ENCODE results near the gene SAMD3.
A peak's percentile ranks its signal among the peaks of the same experiment; 100 is the strongest.
"Not testable (repeated sequence)": the region's sequence is repeated elsewhere in the genome, so short reads cannot be mapped to it uniquely, and the experiment has no call there.

Gene SAMD3

GRCh38 chr6:130233330-130233729 lies 10.6 kb upstream of the SAMD3 start:
- peak; percentile 44 for DNase-seq (ENCODE audit: low read depth, low spot score)
- TF ChIP-seq CTCF (IDR thresholded peaks at IDR 0.05; ENCODE audit: low read depth, low read length): no peak
- in situ Hi-C loops (cut with HindIII; ENCODE audit: low sequenced_read_pairs): no loop called here
- no peak overlapping the region for H3K4me3 ChIP-seq (ENCODE audit: low read depth, low read length)

- DNase-seq (ENCODE audit: low read depth, low spot score); in situ Hi-C loops (cut with HindIII; ENCODE audit: low sequenced_read_pairs): not testable (repeated sequence)
These were observed 7.8 kb upstream of the SAMD3 start for GRCh38 chr6:130230531-130230930.

GRCh38 chr6:130229645-130230044 lies 6.9 kb upstream of the SAMD3 start:
- in situ Hi-C loops (cut with HindIII; ENCODE audit: low sequenced_read_pairs): no loop called here
- H3K4me3 ChIP-seq (ENCODE audit: low read depth, low read length): no peak overlapping the region
- TF ChIP-seq CTCF (IDR thresholded peaks at IDR 0.05; ENCODE audit: low read depth, low read length): no peak
- no peak for DNase-seq (ENCODE audit: low read depth, low spot score)

More at GRCh38 chr6:130230531-130230930, 7.8 kb upstream of the SAMD3 start:
- H3K4me3 ChIP-seq (ENCODE audit: low read depth, low read length): not testable (repeated sequence)

GRCh38 chr6:130223508-130223907 lies 757 bp upstream of the SAMD3 start:
- in situ Hi-C loops (cut with HindIII; ENCODE audit: low sequenced_read_pairs): no loop called here
- H3K4me3 ChIP-seq (ENCODE audit: low read depth, low read length): no peak overlapping the region
- no peak for DNase-seq (ENCODE audit: low read depth, low spot score)
- TF ChIP-seq CTCF (IDR thresholded peaks at IDR 0.05; ENCODE audit: low read depth, low read length): no peak

GRCh38 chr6:130218134-130218533 lies 4.6 kb downstream of the SAMD3 start:
- no peak overlapping the region for H3K4me3 ChIP-seq (ENCODE audit: low read depth, low read length)
- in situ Hi-C loops (cut with HindIII; ENCODE audit: low sequenced_read_pairs): no loop called here
- DNase-seq (ENCODE audit: low read depth, low spot score): no peak
- no peak for TF ChIP-seq CTCF (IDR thresholded peaks at IDR 0.05; ENCODE audit: low read depth, low read length)

GRCh38 chr6:130216620-130217019 lies 6.1 kb downstream of the SAMD3 start:
- no peak overlapping the region for H3K4me3 ChIP-seq (ENCODE audit: low read depth, low read length)
- TF ChIP-seq CTCF (IDR thresholded peaks at IDR 0.05; ENCODE audit: low read depth, low read length): no peak
- no peak for DNase-seq (ENCODE audit: low read depth, low spot score)
- in situ Hi-C loops (cut with HindIII; ENCODE audit: low sequenced_read_pairs): no loop called here

GRCh38 chr6:130215526-130215925 lies 7.2 kb downstream of the SAMD3 start:
- DNase-seq (ENCODE audit: low read depth, low spot score): no peak
- H3K4me3 ChIP-seq (ENCODE audit: low read depth, low read length): no peak overlapping the region
- TF ChIP-seq CTCF (IDR thresholded peaks at IDR 0.05; ENCODE audit: low read depth, low read length): no peak
- in situ Hi-C loops (cut with HindIII; ENCODE audit: low sequenced_read_pairs): no loop called here
